HepG2 (cell line): Measurements from ENCODE around the gene RASA3.

Experiments used
- EHMT2 ChIP-seq: fragments of 200-600 bp; sonication (generic); IDR thresholded peaks from 2 replicates; pipeline ENCODE4 v1.7.0; 2017; ENCODE audit warnings: antibody characterized with exemption, low read depth, low read length, borderline replicate concordance
- KLF6 ChIP-seq: IDR thresholded peaks from 2 replicates; pipeline ENCODE4 v1.8.0; 2016; ENCODE audit warnings: missing biosample characterization, missing genetic modification reagents
- NFE2 ChIP-seq: sonication (generic); formaldehyde crosslinking; IDR thresholded peaks from 2 replicates; pipeline ENCODE4 v1.4.0; 2020; ENCODE audit warnings: missing genetic modification reagents
- SMAD3 ChIP-seq: sonication (generic); formaldehyde crosslinking; IDR thresholded peaks from 2 replicates; pipeline ENCODE4 v1.4.0; 2020; ENCODE audit warnings: missing genetic modification reagents
- ZNF34 ChIP-seq: sonication (generic); formaldehyde crosslinking; IDR thresholded peaks from 2 replicates; pipeline ENCODE4 v1.4.0; 2020; ENCODE audit warnings: mild to moderate bottlenecking, missing genetic modification reagents, borderline replicate concordance
- ZNF569 ChIP-seq: sonication (generic); formaldehyde crosslinking; IDR thresholded peaks from 2 replicates; pipeline ENCODE4 v1.5.0; 2020; ENCODE audit warnings: mild to moderate bottlenecking, missing genetic modification reagents, moderate library complexity, borderline replicate concordance
- TF ChIP-seq, protein P1 (sequence below): sonication (generic); formaldehyde crosslinking; IDR thresholded peaks from 2 replicates; pipeline ENCODE4 v1.5.0; 2020; ENCODE audit warnings: mild to moderate bottlenecking, missing genetic modification reagents, moderate library complexity
- TF ChIP-seq, protein P2 (sequence below): sonication (generic); formaldehyde crosslinking; IDR thresholded peaks from 2 replicates; pipeline ENCODE4 v1.5.0; 2020; ENCODE audit warnings: missing genetic modification reagents, mild to moderate bottlenecking, borderline replicate concordance
- TF ChIP-seq, protein P3 (sequence below): sonication (generic); formaldehyde crosslinking; IDR thresholded peaks from 2 replicates; pipeline ENCODE4 v1.8.0; 2022; ENCODE audit warnings: low read depth, missing genetic modification reagents

DNA sequence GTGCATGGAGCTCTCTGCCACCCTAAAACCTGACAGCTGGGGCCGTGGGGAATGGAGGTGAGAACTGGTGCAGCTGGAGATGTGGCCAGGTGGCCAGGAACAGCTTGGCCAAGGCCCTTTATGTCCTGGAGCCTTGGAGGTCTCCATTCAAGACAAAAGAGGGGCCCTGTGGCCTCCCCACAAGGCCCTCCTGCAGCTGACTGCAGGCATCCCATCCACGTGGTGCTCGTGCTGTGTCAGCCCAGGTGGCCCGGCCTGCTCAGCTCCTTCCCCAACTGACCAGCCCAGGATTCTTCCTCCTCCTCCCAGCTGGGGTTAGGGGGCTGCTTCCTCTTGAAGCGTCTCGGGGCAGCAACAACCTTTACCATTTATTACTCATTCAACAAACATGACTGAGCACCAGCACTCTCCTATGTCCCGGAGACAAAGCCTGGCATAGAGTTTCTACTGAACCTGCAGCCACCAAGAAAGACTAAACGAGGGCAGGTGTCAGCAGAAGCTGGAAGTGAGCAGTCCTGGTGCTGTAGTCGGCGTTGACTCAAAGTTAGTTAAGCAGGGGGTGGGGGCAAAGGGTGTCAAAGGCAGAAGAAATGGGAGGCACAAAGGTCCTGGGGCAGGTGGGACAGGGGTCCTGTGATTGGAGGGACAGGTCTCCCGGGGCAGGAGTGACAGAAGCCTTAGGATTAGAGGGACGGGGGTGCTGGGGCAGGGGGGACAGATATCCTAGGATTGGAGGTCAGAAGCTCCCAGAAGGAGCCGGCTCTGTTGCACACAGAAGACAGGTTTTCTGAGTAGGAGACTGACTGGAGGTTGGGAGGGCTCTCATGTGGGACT lies 135.3 kb downstream of the RASA3 start:
- TF ChIP-seq, protein P1, sequence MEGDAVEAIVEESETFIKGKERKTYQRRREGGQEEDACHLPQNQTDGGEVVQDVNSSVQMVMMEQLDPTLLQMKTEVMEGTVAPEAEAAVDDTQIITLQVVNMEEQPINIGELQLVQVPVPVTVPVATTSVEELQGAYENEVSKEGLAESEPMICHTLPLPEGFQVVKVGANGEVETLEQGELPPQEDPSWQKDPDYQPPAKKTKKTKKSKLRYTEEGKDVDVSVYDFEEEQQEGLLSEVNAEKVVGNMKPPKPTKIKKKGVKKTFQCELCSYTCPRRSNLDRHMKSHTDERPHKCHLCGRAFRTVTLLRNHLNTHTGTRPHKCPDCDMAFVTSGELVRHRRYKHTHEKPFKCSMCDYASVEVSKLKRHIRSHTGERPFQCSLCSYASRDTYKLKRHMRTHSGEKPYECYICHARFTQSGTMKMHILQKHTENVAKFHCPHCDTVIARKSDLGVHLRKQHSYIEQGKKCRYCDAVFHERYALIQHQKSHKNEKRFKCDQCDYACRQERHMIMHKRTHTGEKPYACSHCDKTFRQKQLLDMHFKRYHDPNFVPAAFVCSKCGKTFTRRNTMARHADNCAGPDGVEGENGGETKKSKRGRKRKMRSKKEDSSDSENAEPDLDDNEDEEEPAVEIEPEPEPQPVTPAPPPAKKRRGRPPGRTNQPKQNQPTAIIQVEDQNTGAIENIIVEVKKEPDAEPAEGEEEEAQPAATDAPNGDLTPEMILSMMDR, result no peak
- no peak for TF ChIP-seq NFE2 (CRISPR knock-in tag)
- TF ChIP-seq, protein P2, sequence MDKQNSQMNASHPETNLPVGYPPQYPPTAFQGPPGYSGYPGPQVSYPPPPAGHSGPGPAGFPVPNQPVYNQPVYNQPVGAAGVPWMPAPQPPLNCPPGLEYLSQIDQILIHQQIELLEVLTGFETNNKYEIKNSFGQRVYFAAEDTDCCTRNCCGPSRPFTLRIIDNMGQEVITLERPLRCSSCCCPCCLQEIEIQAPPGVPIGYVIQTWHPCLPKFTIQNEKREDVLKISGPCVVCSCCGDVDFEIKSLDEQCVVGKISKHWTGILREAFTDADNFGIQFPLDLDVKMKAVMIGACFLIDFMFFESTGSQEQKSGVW (CRISPR knock-in tag), result no peak
- no peak for TF ChIP-seq ZNF34 (CRISPR knock-in tag)
- no peak for TF ChIP-seq SMAD3 (CRISPR knock-in tag)
- TF ChIP-seq, protein P3, sequence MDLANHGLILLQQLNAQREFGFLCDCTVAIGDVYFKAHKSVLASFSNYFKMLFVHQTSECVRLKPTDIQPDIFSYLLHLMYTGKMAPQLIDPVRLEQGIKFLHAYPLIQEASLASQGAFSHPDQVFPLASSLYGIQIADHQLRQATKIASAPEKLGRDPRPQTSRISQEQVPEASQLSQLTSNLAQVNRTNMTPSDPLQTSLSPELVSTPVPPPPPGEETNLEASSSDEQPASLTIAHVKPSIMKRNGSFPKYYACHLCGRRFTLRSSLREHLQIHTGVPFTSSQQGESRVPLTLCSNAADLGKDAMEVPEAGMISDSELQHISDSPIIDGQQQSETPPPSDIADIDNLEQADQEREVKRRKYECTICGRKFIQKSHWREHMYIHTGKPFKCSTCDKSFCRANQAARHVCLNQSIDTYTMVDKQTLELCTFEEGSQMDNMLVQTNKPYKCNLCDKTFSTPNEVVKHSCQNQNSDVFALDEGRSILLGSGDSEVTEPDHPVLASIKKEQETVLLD, result no peak
- no peak for TF ChIP-seq KLF6 (CRISPR knock-in tag)
- TF ChIP-seq ZNF569 (CRISPR knock-in tag), result no peak
- TF ChIP-seq EHMT2, result no peak
